ENCODE results near the gene CD80. TPM values are rescaled to one million over a fixed set of nuclear protein-coding genes. Genes with fewer than 3 reads are reported as not detected.

CD80 gene
- total and polyA plus RNA-seq, 9 of the 15 experiments (the other 6 are each of a cell fraction or from before 2014, with no cell fraction given): 3.0 to 8.2 (median 5.7) TPM

- Histone ChIP-seq H3K27ac (ENCODE audit: extremely low read depth, low read depth, low read length) (no peak overlapping the region), H3K9ac (ENCODE audit: insufficient read depth in 1 of 2, low read depth in 2 of 2, low read length in 2 of 2) (no peak overlapping the region), H3K9me3 (replicated peaks; ENCODE audit: control insufficient read depth, insufficient read depth, low read depth, low read length) (no peaks in the 10 kb centered on the region), H3K4me3 (no peak overlapping the region), H3K9me1 (ENCODE audit: control insufficient read depth, insufficient read depth, low read length) (no peaks in the 10 kb centered on the region), H3K79me2 (ENCODE audit: control insufficient read depth, insufficient read depth, low read length) (no peaks in the 10 kb centered on the region), H3K4me1 (replicated peaks in 1 of 2; ENCODE audit: control insufficient read depth in 2 of 2, insufficient read depth in 2 of 2, low read length in 2 of 2) (peaks cover 3 to 8% of the 10 kb centered on the region in 2 experiments; a peak in 4 of 5 replicates), H3K4me2 (ENCODE audit: insufficient read depth, low read length) (no peak overlapping the region), H4K20me1 (replicated peaks; ENCODE audit: control insufficient read depth, insufficient read depth, low read length) (no peaks in the 10 kb centered on the region), H3K27me3 (ENCODE audit: control insufficient read depth in 2 of 2, insufficient read depth in 2 of 2, low read length in 2 of 2) (no peaks in the 10 kb centered on the region), H2AFZ (ENCODE audit: low read depth, low read length) (no peak overlapping the region), H3K36me3 (ENCODE audit: control insufficient read depth, insufficient read depth, low read length) (no peaks in the 10 kb centered on the region)
- intact Hi-C loops (cut with micrococcal nuclease) (no loop called here), in situ Hi-C loops (cut with MboI) (no loop called here)
- FAIRE-seq (no peak), DNase-seq (ENCODE audit: extremely low read depth in 1 of 4, low spot score in 3 of 4) (no peak), ATAC-seq (no peak)
- CTCF ChIA-PET (ENCODE audit: low intra/inter-chr PET ratio): no interaction called here
- POLR2A ChIA-PET: no interaction called here
- TF ChIP-seq ATF7 (IDR thresholded peaks at IDR 0.05) (no peak), ZBTB43 (CRISPR knock-in tag; IDR thresholded peaks at IDR 0.05) (no peak)
- no TSS peak for BruUV-seq (replicated peaks)
Measured at GRCh38 chr3:119575507-119575906, 16.1 kb upstream of the CD80 start.

- H3K4me3 ChIP-seq: no peak overlapping the region
- in situ Hi-C loops (cut with MboI) (no loop called here), intact Hi-C loops (cut with micrococcal nuclease) (no loop called here)
- CTCF ChIA-PET (ENCODE audit: low intra/inter-chr PET ratio): no interaction called here
- WGBS (ENCODE audit: insufficient coverage, low coverage, missing lambda C conversion rate): 37% methylated on average over 4 of the region's 5 CpGs
- no peak overlapping the region for H3K9ac ChIP-seq (ENCODE audit: insufficient read depth in 1 of 2, low read depth in 2 of 2, low read length in 2 of 2)
- no peaks in the 10 kb centered on the region; a peak in 2 of 5 replicates for H3K4me1 ChIP-seq (replicated peaks in 1 of 2; ENCODE audit: control insufficient read depth in 2 of 2, insufficient read depth in 2 of 2, low read length in 2 of 2)
- FAIRE-seq: no peak
- no peak for DNase-seq (ENCODE audit: extremely low read depth in 1 of 4, low spot score in 3 of 4)
- POLR2A ChIA-PET: no interaction called here
- H3K27me3 ChIP-seq (ENCODE audit: control insufficient read depth in 2 of 2, insufficient read depth in 2 of 2, low read length in 2 of 2): no peaks in the 10 kb centered on the region
- BruUV-seq (replicated peaks): no TSS peak
- H2AFZ ChIP-seq (ENCODE audit: low read depth, low read length): no peak overlapping the region
- no peaks in the 10 kb centered on the region for H3K79me2 ChIP-seq (ENCODE audit: control insufficient read depth, insufficient read depth, low read length)
- H4K20me1 ChIP-seq (replicated peaks; ENCODE audit: control insufficient read depth, insufficient read depth, low read length): no peaks in the 10 kb centered on the region
- ATAC-seq: no peak
- H3K4me2 ChIP-seq (ENCODE audit: insufficient read depth, low read length): no peak overlapping the region
- no peaks in the 10 kb centered on the region for H3K9me1 ChIP-seq (ENCODE audit: control insufficient read depth, insufficient read depth, low read length)
- H3K9me3 ChIP-seq (replicated peaks; ENCODE audit: control insufficient read depth, insufficient read depth, low read depth, low read length): no peaks in the 10 kb centered on the region
- no peak overlapping the region for H3K27ac ChIP-seq (ENCODE audit: extremely low read depth, low read depth, low read length)
- no peaks in the 10 kb centered on the region for H3K36me3 ChIP-seq (ENCODE audit: control insufficient read depth, insufficient read depth, low read length)
- TF ChIP-seq XRCC4 (IDR thresholded peaks at IDR 0.05; ENCODE audit: extremely low read depth, insufficient read depth, insufficient read length) (no peak), FOS (IDR thresholded peaks at IDR 0.05; ENCODE audit: extremely low read depth, insufficient read length) (no peak), MXD1 (CRISPR knock-in tag; IDR thresholded peaks at IDR 0.05; ENCODE audit: borderline replicate concordance, poor library complexity, severe bottlenecking) (no peak), CCAR2 (IDR thresholded peaks at IDR 0.05; ENCODE audit: low read depth, low read length) (no peak), GABPB1 (CRISPR knock-in tag; IDR thresholded peaks at IDR 0.05) (no peak), MECOM (CRISPR knock-in tag; IDR thresholded peaks at IDR 0.05) (no peak)
- TF ChIP-seq, protein P1, sequence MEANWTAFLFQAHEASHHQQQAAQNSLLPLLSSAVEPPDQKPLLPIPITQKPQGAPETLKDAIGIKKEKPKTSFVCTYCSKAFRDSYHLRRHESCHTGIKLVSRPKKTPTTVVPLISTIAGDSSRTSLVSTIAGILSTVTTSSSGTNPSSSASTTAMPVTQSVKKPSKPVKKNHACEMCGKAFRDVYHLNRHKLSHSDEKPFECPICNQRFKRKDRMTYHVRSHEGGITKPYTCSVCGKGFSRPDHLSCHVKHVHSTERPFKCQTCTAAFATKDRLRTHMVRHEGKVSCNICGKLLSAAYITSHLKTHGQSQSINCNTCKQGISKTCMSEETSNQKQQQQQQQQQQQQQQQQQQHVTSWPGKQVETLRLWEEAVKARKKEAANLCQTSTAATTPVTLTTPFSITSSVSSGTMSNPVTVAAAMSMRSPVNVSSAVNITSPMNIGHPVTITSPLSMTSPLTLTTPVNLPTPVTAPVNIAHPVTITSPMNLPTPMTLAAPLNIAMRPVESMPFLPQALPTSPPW (CRISPR knock-in tag; IDR thresholded peaks at IDR 0.05): no peak
Measured at GRCh38 chr3:119571688-119572087, 12.3 kb upstream of the CD80 start.

Measured in K562 (cell line).